ENCODE results near the gene SLC9A5.

The SLC9A5 gene

GRCh38 chr16:67238806-67239470, 9.8 kb upstream of the SLC9A5 start:
- no peak for DNase-seq

- DNase-seq: peak; percentile 87
Measured at GRCh38 chr16:67240506-67240905, 8.3 kb upstream of the SLC9A5 start.

GRCh38 chr16:67241008-67241900, 7.5 kb upstream of the SLC9A5 start:
- peak; percentile 96 for DNase-seq

- no peak for DNase-seq
Measured at GRCh38 chr16:67242138-67242730, 6.5 kb upstream of the SLC9A5 start.

GRCh38 chr16:67243481-67243880, 5.3 kb upstream of the SLC9A5 start:
- no peak for DNase-seq

- DNase-seq: peak; percentile 99
Measured at GRCh38 chr16:67244387-67245185, 4.2 kb upstream of the SLC9A5 start.

- no peak for DNase-seq
Measured at GRCh38 chr16:67245186-67245585, 3.6 kb upstream of the SLC9A5 start.

- no peak for DNase-seq
Measured at GRCh38 chr16:67245674-67246080, 3.1 kb upstream of the SLC9A5 start.

- peak; percentile 87 for DNase-seq
Measured at GRCh38 chr16:67246081-67246755, 2.6 kb upstream of the SLC9A5 start.

GRCh38 chr16:67246756-67247191, 2.0 kb upstream of the SLC9A5 start:
- DNase-seq: no peak

- DNase-seq: peak; percentile 95
Measured at GRCh38 chr16:67247192-67248072, 1.3 kb upstream of the SLC9A5 start, which contains the start of gene FHOD1. FHOD1 (minus strand) TSS chr16:67247481; CDS start chr16:67247410, 71 bp downstream.

- DNase-seq: no peak
Measured at GRCh38 chr16:67248073-67248400, 742 bp upstream of the SLC9A5 start.

- no peak for DNase-seq
Measured at GRCh38 chr16:67249178-67250044, 632 bp downstream of the SLC9A5 start.

GRCh38 chr16:67250045-67250327, 1.2 kb downstream of the SLC9A5 start:
- no peak for DNase-seq

GRCh38 chr16:67252609-67253497, 4.1 kb downstream of the SLC9A5 start:
- no peak for DNase-seq

- DNase-seq: no peak
Measured at GRCh38 chr16:67254801-67255552, 6.2 kb downstream of the SLC9A5 start.

GRCh38 chr16:67255553-67256221, 6.9 kb downstream of the SLC9A5 start:
- DNase-seq: no peak
